Measurements from ENCODE around the gene VDAC1. TPM values are rescaled to one million over a fixed set of nuclear protein-coding genes. Genes with fewer than 3 reads are reported as not detected.
"Not testable (repeated sequence)": the region's sequence is repeated elsewhere in the genome, so short reads cannot be mapped to it uniquely, and the experiment has no call there.

The VDAC1 gene
- polyA plus RNA-seq, 12 donors, result 126 to 260 (median 234) TPM; not detected in 1

- DNase-seq, result not testable (repeated sequence)
Measured at GRCh38 chr5:133975546-133975945, 29.2 kb downstream of the VDAC1 start.

- DNase-seq, result no peak
Measured at GRCh38 chr5:133974142-133974541, 30.6 kb downstream of the VDAC1 start.

GRCh38 chr5:133970325-133970909 lies 34.4 kb downstream of the VDAC1 start:
- no peak for DNase-seq

- no peak for DNase-seq
Measured at GRCh38 chr5:133969654-133970324, 35.0 kb downstream of the VDAC1 start.

GRCh38 chr5:133968204-133968980 lies 36.4 kb downstream of the VDAC1 start, which contains the start of gene C5orf15:
TSS of gene C5orf15 (minus strand) at chr5:133968625. CDS start at chr5:133968584, 41 bp downstream.
- DNase-seq, result peak; percentile 98

GRCh38 chr5:133967698-133968203 lies 37.0 kb downstream of the VDAC1 start:
- DNase-seq, result peak; percentile 28

GRCh38 chr5:133967124-133967523 lies 37.7 kb downstream of the VDAC1 start:
- DNase-seq, result no peak

GRCh38 chr5:133966090-133966489 lies 38.7 kb downstream of the VDAC1 start:
- no peak for DNase-seq

- no peak for DNase-seq
Measured at GRCh38 chr5:133963493-133964128, 41.2 kb downstream of the VDAC1 start.

GRCh38 chr5:133962801-133963476 lies 41.8 kb downstream of the VDAC1 start:
- no peak for DNase-seq

- no peak for DNase-seq
Measured at GRCh38 chr5:133962131-133962530, 42.6 kb downstream of the VDAC1 start.

GRCh38 chr5:133959643-133960042 lies 45.1 kb downstream of the VDAC1 start:
- no peak for DNase-seq

GRCh38 chr5:133957591-133957990 lies 47.2 kb downstream of the VDAC1 start:
- no peak for DNase-seq

- DNase-seq, result no peak
Measured at GRCh38 chr5:133957080-133957479, 47.7 kb downstream of the VDAC1 start.

GRCh38 chr5:133956196-133956595 lies 48.6 kb downstream of the VDAC1 start:
- DNase-seq, result not testable (repeated sequence)

GRCh38 chr5:133953568-133954145 lies 51.1 kb downstream of the VDAC1 start:
- no peak for DNase-seq

- DNase-seq, result no peak
Measured at GRCh38 chr5:133952729-133953567, 51.8 kb downstream of the VDAC1 start.

GRCh38 chr5:133950821-133951612 lies 53.8 kb downstream of the VDAC1 start:
- no peak for DNase-seq

GRCh38 chr5:133948721-133949120 lies 56.1 kb downstream of the VDAC1 start:
- DNase-seq, result no peak

All from muscle of arm (tissue), 12 donors.